ENCODE data around the gene TSSK6. TPM values are rescaled to one million over a fixed set of nuclear protein-coding genes. Genes with fewer than 3 reads are reported as not detected.
"Not testable (repeated sequence)": the region's sequence is repeated elsewhere in the genome, so short reads cannot be mapped to it uniquely, and the experiment has no call there.

Gene TSSK6
- total RNA-seq, 2 experiments from 2014 or later, result 5.8 to 6.5 TPM

- POLR2A ChIA-PET, result interaction anchor here (1.6 kb wide), 1 partner anchor 110 kb away, joined by 4 read pairs; no protein-coding TSS in a partner anchor
- peaks cover 11% of the 10 kb centered on the region for H3K36me3 Mint-ChIP-seq
- peaks cover 37% of the 10 kb centered on the region for H3K4me1 Mint-ChIP-seq
- no peak overlapping the region for H3K4me3 Mint-ChIP-seq
- no peak for DNase-seq
- no peaks in the 10 kb centered on the region for H3K27me3 Mint-ChIP-seq
- H3K9me3 Mint-ChIP-seq, result no peaks in the 10 kb centered on the region
- H3K27ac Mint-ChIP-seq, result peak overlapping the region; percentile 74
- no peak for ATAC-seq (ENCODE audit: low read depth)
Measured at GRCh38 chr19:19482809-19483596, 32.3 kb downstream of the TSSK6 start.

DNA sequence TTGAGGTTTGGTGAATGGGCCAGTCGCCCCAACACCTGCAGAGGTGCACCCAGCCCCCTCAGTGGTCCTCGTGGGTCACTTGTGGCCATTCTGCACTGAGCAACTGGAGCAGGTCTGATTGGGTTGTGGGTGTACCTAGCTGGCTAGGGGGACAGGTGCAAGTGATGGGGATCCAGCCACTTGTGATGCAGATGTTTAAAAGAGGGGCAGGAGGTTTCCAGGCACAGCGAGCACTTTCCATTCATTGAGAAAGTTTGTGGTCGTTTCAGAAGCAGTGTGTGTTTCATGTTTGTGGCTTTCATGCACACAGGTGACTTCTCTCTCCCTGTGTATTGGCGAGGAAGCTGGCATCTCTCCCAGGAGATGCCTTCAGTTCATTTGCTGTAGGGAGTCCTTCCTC lies 34.7 kb downstream of the TSSK6 start:
- Mint-ChIP-seq H3K9me3 (no peaks in the 10 kb centered on the region), H3K36me3 (peaks cover 18% of the 10 kb centered on the region), H3K27me3 (no peaks in the 10 kb centered on the region), H3K4me3 (peak overlapping the region; percentile 13), H3K4me1 (peaks cover 38% of the 10 kb centered on the region), H3K27ac (peak overlapping the region; percentile 79)
- no peak for DNase-seq
- peak; percentile 62 for ATAC-seq (ENCODE audit: low read depth)
- POLR2A ChIA-PET, result no interaction called here

GRCh38 chr19:19477705-19478383 lies 37.5 kb downstream of the TSSK6 start:
- Mint-ChIP-seq H3K27me3 (no peaks in the 10 kb centered on the region), H3K36me3 (peaks cover 16% of the 10 kb centered on the region), H3K27ac (no peak overlapping the region), H3K4me3 (no peak overlapping the region), H3K4me1 (peaks cover 47% of the 10 kb centered on the region), H3K9me3 (no peaks in the 10 kb centered on the region)
- ATAC-seq (ENCODE audit: low read depth), result no peak
- POLR2A ChIA-PET, result interaction anchor here (0.6 to 1.0 kb wide), 3 partner anchors 14 to 253 kb away, joined by 3 read pairs; no protein-coding TSS in a partner anchor
- no peak for DNase-seq

- H3K27ac Mint-ChIP-seq, result peak overlapping the region; percentile 54
- H3K4me3 Mint-ChIP-seq, result no peak overlapping the region
- H3K36me3 Mint-ChIP-seq, result peaks cover 18% of the 10 kb centered on the region
- H3K4me1 Mint-ChIP-seq, result peaks cover 47% of the 10 kb centered on the region
- no peaks in the 10 kb centered on the region for H3K27me3 Mint-ChIP-seq
- no peaks in the 10 kb centered on the region for H3K9me3 Mint-ChIP-seq
- POLR2A ChIA-PET, result interaction anchor here (0.9 to 1.5 kb wide), 2 partner anchors 11 to 71 kb away, joined by 3 to 4 read pairs; partner anchors contain the start of gene GATAD2A
- ATAC-seq (ENCODE audit: low read depth), result no peak
- DNase-seq, result no peak
Measured at GRCh38 chr19:19475849-19476828, 39.2 kb downstream of the TSSK6 start.

DNA sequence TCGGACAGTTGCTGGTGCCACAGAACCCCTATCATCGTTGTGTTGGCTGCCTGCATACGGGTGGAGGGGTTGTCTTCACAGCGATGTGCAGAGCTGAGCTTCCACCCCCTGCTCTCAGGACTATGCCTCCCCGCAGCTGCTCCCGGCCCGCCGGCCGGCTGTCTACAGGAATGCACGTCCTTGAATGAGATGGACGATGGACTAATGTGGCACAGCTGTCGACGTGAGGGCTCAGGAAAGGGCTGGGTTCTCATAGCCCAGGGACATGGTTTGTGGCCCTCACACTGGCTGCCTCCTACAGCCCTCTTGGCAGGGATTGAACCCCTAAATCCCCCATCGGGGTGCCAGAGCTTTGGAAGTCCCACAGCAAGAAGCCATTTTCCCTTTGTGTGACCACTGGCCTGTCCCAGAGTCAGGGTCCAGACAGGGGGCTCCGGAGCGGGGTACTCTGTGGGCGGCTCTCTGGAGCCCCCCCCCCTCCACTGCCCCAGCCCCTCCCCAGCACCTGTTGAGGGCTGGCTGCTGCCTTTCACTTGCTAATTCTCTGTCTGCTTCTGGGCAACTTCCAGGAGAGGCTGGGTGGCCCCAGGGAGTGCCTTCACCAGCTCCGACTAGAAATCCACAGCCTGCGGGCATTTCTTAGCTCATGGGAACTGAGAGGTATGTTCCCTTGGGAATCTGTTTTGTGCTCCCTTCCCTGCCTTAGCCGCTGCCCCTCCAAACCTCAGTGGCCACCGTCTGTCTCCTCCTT lies 40.2 kb downstream of the TSSK6 start:
- no peak overlapping the region for H3K4me3 Mint-ChIP-seq
- DNase-seq (no peak), ATAC-seq (ENCODE audit: low read depth) (no peak)
- H3K36me3 Mint-ChIP-seq, result peaks cover 22% of the 10 kb centered on the region
- peaks cover 43% of the 10 kb centered on the region for H3K4me1 Mint-ChIP-seq
- peak overlapping the region; percentile 80 for H3K27ac Mint-ChIP-seq
- no peaks in the 10 kb centered on the region for H3K27me3 Mint-ChIP-seq
- no peaks in the 10 kb centered on the region for H3K9me3 Mint-ChIP-seq
- POLR2A ChIA-PET, result interaction anchor here (0.9 to 1.5 kb wide), 2 partner anchors 12 to 70 kb away, joined by 3 to 4 read pairs; partner anchors contain the start of gene GATAD2A

DNA sequence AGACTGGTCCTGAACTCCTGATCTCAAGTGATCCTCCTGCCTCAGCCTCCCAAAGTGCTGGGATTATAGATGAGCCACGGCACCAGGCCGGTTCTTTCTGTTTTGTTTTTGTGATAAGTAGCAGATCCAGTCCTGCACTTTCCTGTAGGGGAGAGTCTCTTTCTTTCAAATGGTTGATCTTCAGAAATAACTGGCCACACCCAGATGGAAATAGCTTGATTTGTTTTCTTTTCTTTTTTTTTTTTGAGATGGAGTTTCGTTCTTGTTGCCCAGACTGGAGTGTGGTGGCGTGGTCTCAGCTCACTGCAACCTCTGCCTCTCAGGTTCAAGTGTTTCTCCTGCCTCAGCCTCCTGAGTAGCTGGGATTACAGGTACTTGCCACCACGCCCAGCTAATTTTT lies 43.2 kb downstream of the TSSK6 start:
- DNase-seq; H3K27me3 Mint-ChIP-seq; POLR2A ChIA-PET; H3K4me3 Mint-ChIP-seq; ATAC-seq (ENCODE audit: low read depth): not testable (repeated sequence)
- peak overlapping the region; percentile 50 for H3K27ac Mint-ChIP-seq
- peaks cover 31% of the 10 kb centered on the region for H3K4me1 Mint-ChIP-seq
- peaks cover 35% of the 10 kb centered on the region for H3K36me3 Mint-ChIP-seq
- peaks cover 15% of the 10 kb centered on the region for H3K9me3 Mint-ChIP-seq

- no peak for ATAC-seq (ENCODE audit: low read depth)
- H3K27ac Mint-ChIP-seq, result peak overlapping the region; percentile 50
- POLR2A ChIA-PET, result interaction anchor here (0.6 kb wide), 1 partner anchor 21 kb away, joined by 3 read pairs; no protein-coding TSS in a partner anchor
Measured at GRCh38 chr19:19471682-19472081, 43.7 kb downstream of the TSSK6 start.

GRCh38 chr19:19470579-19470978 lies 44.8 kb downstream of the TSSK6 start:
- no peaks in the 10 kb centered on the region for H3K27me3 Mint-ChIP-seq
- POLR2A ChIA-PET, result interaction anchor here (0.6 to 0.7 kb wide), 2 partner anchors 40 to 268 kb away, joined by 3 to 5 read pairs; no protein-coding TSS in a partner anchor
- DNase-seq, result no peak
- H3K4me1 Mint-ChIP-seq, result peaks cover 31% of the 10 kb centered on the region
- H3K36me3 Mint-ChIP-seq, result peaks cover 47% of the 10 kb centered on the region
- H3K4me3 Mint-ChIP-seq, result no peak overlapping the region
- peak overlapping the region; percentile 22 for H3K27ac Mint-ChIP-seq
- peaks cover 15% of the 10 kb centered on the region for H3K9me3 Mint-ChIP-seq
- no peak for ATAC-seq (ENCODE audit: low read depth)

More at GRCh38 chr19:19471682-19472081, 43.7 kb downstream of the TSSK6 start:
- Mint-ChIP-seq H3K36me3 (peaks cover 39% of the 10 kb centered on the region), H3K4me1 (peaks cover 31% of the 10 kb centered on the region), H3K27me3 (no peaks in the 10 kb centered on the region), H3K9me3 (peaks cover 15% of the 10 kb centered on the region), H3K4me3 (no peak overlapping the region)
- DNase-seq, result no peak

GRCh38 chr19:19468424-19469050 lies 46.8 kb downstream of the TSSK6 start:
- ATAC-seq (ENCODE audit: low read depth), result no peak
- Mint-ChIP-seq H3K27me3 (no peaks in the 10 kb centered on the region), H3K9me3 (peaks cover 15% of the 10 kb centered on the region), H3K27ac (no peak overlapping the region), H3K4me3 (no peak overlapping the region), H3K36me3 (peaks cover 55% of the 10 kb centered on the region), H3K4me1 (peaks cover 22% of the 10 kb centered on the region)
- no peak for DNase-seq
- POLR2A ChIA-PET, result interaction anchor here (0.8 to 1.4 kb wide), 2 partner anchors 9 to 10 kb away, joined by 3 to 5 read pairs; no protein-coding TSS in a partner anchor

DNA sequence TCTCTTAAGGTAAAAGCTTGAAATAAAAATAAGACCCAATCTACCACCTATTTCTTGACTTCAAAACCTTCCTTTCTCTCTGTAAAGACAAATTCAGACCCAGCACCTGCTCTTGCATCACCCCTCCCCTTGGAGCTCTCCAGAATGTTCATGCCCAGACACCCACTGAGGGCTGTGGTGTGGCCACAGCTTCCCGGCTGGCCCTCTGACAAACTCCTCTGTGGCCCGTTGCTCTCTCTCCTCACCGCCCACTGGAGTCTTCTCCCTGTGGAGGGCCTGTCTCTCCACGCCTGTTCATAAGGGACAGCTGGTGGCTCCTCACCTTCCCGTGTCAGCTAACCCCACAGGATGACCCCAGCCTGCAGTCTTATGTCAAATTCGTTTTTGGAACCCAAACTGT lies 49.1 kb downstream of the TSSK6 start:
- no peak for ATAC-seq (ENCODE audit: low read depth)
- Mint-ChIP-seq H3K36me3 (peaks cover 57% of the 10 kb centered on the region), H3K9me3 (peaks cover 15% of the 10 kb centered on the region), H3K4me3 (no peak overlapping the region), H3K27ac (peak overlapping the region; percentile 7), H3K4me1 (peaks cover 27% of the 10 kb centered on the region), H3K27me3 (no peaks in the 10 kb centered on the region)
- POLR2A ChIA-PET, result interaction anchor here (1.0 kb wide), 1 partner anchor 61 kb away, joined by 3 read pairs; the partner anchor contains the start of gene GATAD2A
- DNase-seq, result no peak

DNA sequence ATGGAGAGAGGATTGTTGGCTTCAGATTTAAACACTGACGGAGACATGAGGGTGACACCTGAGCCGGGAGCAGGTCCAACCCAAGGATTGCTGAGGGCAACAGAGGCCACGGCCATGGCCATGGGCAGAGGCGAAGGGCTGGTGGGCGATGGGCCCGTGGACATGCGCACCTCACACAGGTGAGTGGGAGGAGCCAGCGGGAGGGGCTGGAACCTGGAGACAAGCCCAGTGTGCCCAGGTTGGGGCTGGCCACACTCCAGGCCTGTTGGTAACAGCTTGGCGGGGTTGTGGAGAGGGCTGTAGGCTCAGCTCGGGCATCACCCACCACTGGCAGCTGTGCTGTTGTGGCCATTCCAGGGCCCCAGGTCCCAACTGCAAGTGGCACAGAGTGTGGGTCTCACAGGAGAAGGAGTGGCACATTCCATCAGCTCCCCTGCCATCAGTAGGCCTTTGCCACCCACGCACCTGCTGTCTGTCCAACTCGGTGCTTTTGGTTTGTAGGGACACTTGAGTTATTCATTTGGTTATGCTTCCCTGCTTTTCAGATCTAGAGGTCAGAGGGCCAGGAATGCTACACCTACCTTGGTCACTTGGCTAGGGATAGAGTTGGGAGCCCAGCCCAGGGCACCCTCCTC lies 49.8 kb downstream of the TSSK6 start:
- Mint-ChIP-seq H3K4me3 (no peak overlapping the region), H3K27me3 (no peaks in the 10 kb centered on the region), H3K27ac (no peak overlapping the region), H3K4me1 (peaks cover 31% of the 10 kb centered on the region), H3K9me3 (peaks cover 15% of the 10 kb centered on the region), H3K36me3 (peaks cover 53% of the 10 kb centered on the region)
- DNase-seq (no peak), ATAC-seq (ENCODE audit: low read depth) (no peak)
- POLR2A ChIA-PET, result interaction anchor here (1.0 kb wide), 1 partner anchor 60 kb away, joined by 3 read pairs; the partner anchor contains the start of gene GATAD2A
